HEK293 (cell line): ENCODE results near the gene UMAD1.
A peak's percentile ranks its signal among the peaks of the same experiment; 100 is the strongest.

Source experiments
- GLI4 ChIP-seq: fragments of 450-650 bp; formaldehyde crosslinking; IDR thresholded peaks from 2 replicates; pipeline ENCODE4 v1.5.1; 2016; ENCODE audit warnings: missing biosample characterization, missing genetic modification characterization
- GLIS1 ChIP-seq: fragments of 450-650 bp; formaldehyde crosslinking; IDR thresholded peaks from 2 replicates; pipeline ENCODE4 v1.5.1; 2016; ENCODE audit warnings: missing biosample characterization, missing genetic modification characterization
- IKZF3 ChIP-seq: fragments of 450-650 bp; IDR thresholded peaks from 2 replicates; pipeline ENCODE4 v1.5.0; 2018; ENCODE audit warnings: missing biosample characterization, mild to moderate bottlenecking, missing genetic modification characterization, moderate library complexity
- MYNN ChIP-seq: fragments of 450-650 bp; formaldehyde crosslinking; IDR thresholded peaks from 2 replicates; pipeline ENCODE4 v1.5.1; 2016; ENCODE audit warnings: missing biosample characterization, missing genetic modification characterization, borderline replicate concordance
- REPIN1 ChIP-seq: fragments of 450-650 bp; formaldehyde crosslinking; IDR thresholded peaks from 2 replicates; pipeline ENCODE4 v1.5.1; 2017; ENCODE audit warnings: missing biosample characterization, missing genetic modification characterization, low read depth
- YY2 ChIP-seq: fragments of 450-650 bp; formaldehyde crosslinking; IDR thresholded peaks from 2 replicates; pipeline ENCODE4 v1.5.1; 2016; ENCODE audit warnings: missing biosample characterization, missing genetic modification characterization
- ZBTB8A ChIP-seq: fragments of 450-650 bp; formaldehyde crosslinking; IDR thresholded peaks from 2 replicates; pipeline ENCODE4 v1.5.1; 2016; ENCODE audit warnings: missing biosample characterization, missing genetic modification characterization
- ZNF112 ChIP-seq: fragments of 450-650 bp; formaldehyde crosslinking; IDR thresholded peaks from 2 replicates; pipeline ENCODE4 v1.5.0; 2017; ENCODE audit warnings: missing biosample characterization, missing genetic modification characterization
- ZNF133 ChIP-seq: fragments of 450-650 bp; formaldehyde crosslinking; IDR thresholded peaks from 2 replicates; pipeline ENCODE4 v1.5.1; 2016; ENCODE audit warnings: missing biosample characterization, missing genetic modification characterization
- ZNF184 ChIP-seq: fragments of 450-650 bp; IDR thresholded peaks from 2 replicates; pipeline ENCODE4 v1.5.1; 2018; ENCODE audit warnings: missing biosample characterization, mild to moderate bottlenecking, missing genetic modification characterization
- ZNF202 ChIP-seq: fragments of 450-650 bp; formaldehyde crosslinking; IDR thresholded peaks from 2 replicates; pipeline ENCODE4 v1.5.1; 2016; ENCODE audit warnings: missing biosample characterization, missing genetic modification characterization, borderline replicate concordance
- ZNF223 ChIP-seq: fragments of 450-650 bp; formaldehyde crosslinking; IDR thresholded peaks from 2 replicates; pipeline ENCODE4 v1.5.1; 2016; ENCODE audit warnings: missing biosample characterization, missing genetic modification characterization
- ZNF274 ChIP-seq, 2 experiments: fragments of 200-500 bp in 1 of 2; fragments of 450-650 bp in 1 of 2; sonication (Bioruptor generic) in 1 of 2; formaldehyde crosslinking in 1 of 2; IDR thresholded peaks; 2 replicates each; pipeline versions ENCODE4 v1.5.1 to v1.6.1; 2014 to 2016; ENCODE audit warnings: borderline replicate concordance in 1 of 2, inconsistent platforms in 1 of 2, low read length in 1 of 2, missing biosample characterization in 1 of 2, missing genetic modification characterization in 1 of 2
- ZNF354C ChIP-seq: fragments of 450-650 bp; formaldehyde crosslinking; IDR thresholded peaks from 2 replicates; pipeline ENCODE4 v1.5.1; 2016; ENCODE audit warnings: missing biosample characterization, missing genetic modification characterization, low read depth, borderline replicate concordance
- ZNF362 ChIP-seq: fragments of 450-650 bp; formaldehyde crosslinking; IDR thresholded peaks from 2 replicates; pipeline ENCODE4 v1.5.1; 2016; ENCODE audit warnings: missing biosample characterization, missing genetic modification characterization
- ZNF366 ChIP-seq: fragments of 450-650 bp; formaldehyde crosslinking; conservative IDR thresholded peaks from 2 replicates; pipeline ENCODE4 v1.5.1; 2016; ENCODE audit warnings: missing biosample characterization, missing genetic modification characterization
- ZNF48 ChIP-seq: fragments of 450-650 bp; formaldehyde crosslinking; IDR thresholded peaks from 2 replicates; pipeline ENCODE4 v1.5.1; 2016; ENCODE audit warnings: missing biosample characterization, missing genetic modification characterization
- ZNF518A ChIP-seq: fragments of 450-650 bp; formaldehyde crosslinking; conservative IDR thresholded peaks from 2 replicates; pipeline ENCODE4 v1.5.1; 2016; ENCODE audit warnings: low read depth, missing biosample characterization, missing genetic modification characterization
- ZNF549 ChIP-seq: fragments of 450-650 bp; IDR thresholded peaks from 2 replicates; pipeline ENCODE4 v1.5.1; 2018; ENCODE audit warnings: missing biosample characterization, missing genetic modification characterization, mild to moderate bottlenecking, inconsistent platforms, moderate library complexity
- ZNF561 ChIP-seq: fragments of 450-650 bp; IDR thresholded peaks from 2 replicates; pipeline ENCODE4 v1.5.1; 2018; ENCODE audit warnings: missing biosample characterization, missing genetic modification characterization, borderline replicate concordance
- ZNF629 ChIP-seq: fragments of 450-650 bp; formaldehyde crosslinking; IDR thresholded peaks from 2 replicates; pipeline ENCODE4 v1.5.1; 2017; ENCODE audit warnings: missing biosample characterization, missing genetic modification characterization
- ZNF658 ChIP-seq: fragments of 450-650 bp; formaldehyde crosslinking; IDR thresholded peaks from 2 replicates; pipeline ENCODE4; 2016; ENCODE audit warnings: missing biosample characterization, missing genetic modification characterization
- ZNF677 ChIP-seq: fragments of 450-650 bp; IDR thresholded peaks from 2 replicates; pipeline ENCODE4 v1.5.0; 2018; ENCODE audit warnings: missing biosample characterization, mild to moderate bottlenecking, missing genetic modification characterization, moderate library complexity
- ZNF701 ChIP-seq: fragments of 450-650 bp; formaldehyde crosslinking; IDR thresholded peaks from 2 replicates; pipeline ENCODE4 v1.5.1; 2016; ENCODE audit warnings: missing biosample characterization, missing genetic modification characterization
- ZNF785 ChIP-seq: fragments of 450-650 bp; formaldehyde crosslinking; IDR thresholded peaks from 2 replicates; pipeline ENCODE4 v1.5.1; 2016; ENCODE audit warnings: missing biosample characterization, missing genetic modification characterization
- ZNF843 ChIP-seq: fragments of 450-650 bp; formaldehyde crosslinking; IDR thresholded peaks from 2 replicates; pipeline ENCODE4 v1.5.1; 2016; ENCODE audit warnings: missing biosample characterization, missing genetic modification characterization
- ZSCAN23 ChIP-seq: fragments of 450-650 bp; formaldehyde crosslinking; IDR thresholded peaks from 2 replicates; pipeline ENCODE4 v1.5.1; 2016; ENCODE audit warnings: missing biosample characterization, missing genetic modification characterization
- TF ChIP-seq, protein P1 (sequence below): fragments of 450-650 bp; formaldehyde crosslinking; IDR thresholded peaks from 2 replicates; pipeline ENCODE4 v1.5.1; 2016; ENCODE audit warnings: missing biosample characterization, missing genetic modification characterization
- TF ChIP-seq, protein P2 (sequence below): fragments of 450-650 bp; formaldehyde crosslinking; IDR thresholded peaks from 2 replicates; pipeline ENCODE4 v1.5.1; 2016; ENCODE audit warnings: missing biosample characterization, missing genetic modification characterization
- TF ChIP-seq, protein P3 (sequence below): sonication (generic); formaldehyde crosslinking; IDR thresholded peaks from 2 replicates; pipeline ENCODE4 v1.8.1; 2022; ENCODE audit warnings: mild to moderate bottlenecking, moderate library complexity, missing genetic modification reagents

UMAD1 gene

DNA sequence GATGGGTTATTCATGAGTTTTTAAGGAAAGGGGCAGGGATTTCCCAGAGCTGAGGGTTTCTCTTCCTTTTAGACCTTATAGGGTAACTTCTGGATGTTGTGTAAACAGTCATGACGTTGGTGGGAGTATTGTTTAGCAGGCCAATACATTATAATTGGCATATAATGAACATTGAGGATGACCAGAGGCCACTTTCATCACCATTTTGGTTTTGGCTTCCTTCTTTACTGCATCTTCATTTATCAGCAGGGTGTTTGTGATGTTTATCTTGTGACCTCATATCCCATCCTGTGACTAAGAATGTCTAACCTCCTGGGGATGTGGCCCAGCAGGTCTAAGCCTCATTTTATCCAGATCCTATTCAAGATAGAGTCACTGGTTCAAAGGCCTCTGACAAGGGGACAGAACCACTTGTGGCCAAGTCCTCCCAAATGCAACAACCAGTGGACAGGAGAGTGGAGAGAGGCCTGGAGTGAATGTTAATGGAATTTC is 155.1 kb downstream of the UMAD1 start (continued):
- TF ChIP-seq, protein P1, sequence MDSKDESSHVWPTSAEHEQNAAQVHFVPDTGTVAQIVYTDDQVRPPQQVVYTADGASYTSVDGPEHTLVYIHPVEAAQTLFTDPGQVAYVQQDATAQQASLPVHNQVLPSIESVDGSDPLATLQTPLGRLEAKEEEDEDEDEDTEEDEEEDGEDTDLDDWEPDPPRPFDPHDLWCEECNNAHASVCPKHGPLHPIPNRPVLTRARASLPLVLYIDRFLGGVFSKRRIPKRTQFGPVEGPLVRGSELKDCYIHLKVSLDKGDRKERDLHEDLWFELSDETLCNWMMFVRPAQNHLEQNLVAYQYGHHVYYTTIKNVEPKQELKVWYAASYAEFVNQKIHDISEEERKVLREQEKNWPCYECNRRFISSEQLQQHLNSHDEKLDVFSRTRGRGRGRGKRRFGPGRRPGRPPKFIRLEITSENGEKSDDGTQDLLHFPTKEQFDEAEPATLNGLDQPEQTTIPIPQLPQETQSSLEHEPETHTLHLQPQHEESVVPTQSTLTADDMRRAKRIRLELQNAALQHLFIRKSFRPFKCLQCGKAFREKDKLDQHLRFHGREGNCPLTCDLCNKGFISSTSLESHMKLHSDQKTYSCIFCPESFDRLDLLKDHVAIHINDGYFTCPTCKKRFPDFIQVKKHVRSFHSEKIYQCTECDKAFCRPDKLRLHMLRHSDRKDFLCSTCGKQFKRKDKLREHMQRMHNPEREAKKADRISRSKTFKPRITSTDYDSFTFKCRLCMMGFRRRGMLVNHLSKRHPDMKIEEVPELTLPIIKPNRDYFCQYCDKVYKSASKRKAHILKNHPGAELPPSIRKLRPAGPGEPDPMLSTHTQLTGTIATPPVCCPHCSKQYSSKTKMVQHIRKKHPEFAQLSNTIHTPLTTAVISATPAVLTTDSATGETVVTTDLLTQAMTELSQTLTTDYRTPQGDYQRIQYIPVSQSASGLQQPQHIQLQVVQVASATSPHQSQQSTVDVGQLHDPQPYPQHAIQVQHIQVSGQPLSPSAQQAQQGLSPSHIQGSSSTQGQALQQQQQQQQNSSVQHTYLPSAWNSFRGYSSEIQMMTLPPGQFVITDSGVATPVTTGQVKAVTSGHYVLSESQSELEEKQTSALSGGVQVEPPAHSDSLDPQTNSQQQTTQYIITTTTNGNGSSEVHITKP (tag by site-specific recombination): no peak
- TF ChIP-seq GLI4 (tag by site-specific recombination) (no peak), ZNF785 (tag by site-specific recombination) (no peak), ZNF274 (IDR thresholded peaks at IDR 0.05; ENCODE audit: low read length) (no peak), ZNF274 (tag by site-specific recombination; IDR thresholded peaks at IDR 0.05; ENCODE audit: borderline replicate concordance) (no peak), ZSCAN23 (tag by site-specific recombination) (no peak), GLIS1 (tag by site-specific recombination) (peak; percentile 10; the same call in 1 of the 2 replicates), MYNN (tag by site-specific recombination) (no peak), ZNF701 (tag by site-specific recombination) (no peak), YY2 (tag by site-specific recombination) (no peak), ZNF354C (tag by site-specific recombination) (no peak), ZNF843 (tag by site-specific recombination) (peak; percentile 50; the same call in 1 of the 2 replicates), ZNF223 (no peak), REPIN1 (no peak), ZNF366 (no peak), ZNF133 (tag by site-specific recombination) (no peak), ZNF112 (tag by site-specific recombination) (no peak), ZNF184 (tag by site-specific recombination) (no peak), ZNF561 (tag by site-specific recombination) (no peak), ZBTB8A (no peak), ZNF48 (tag by site-specific recombination) (no peak), ZNF629 (tag by site-specific recombination) (peak; percentile 94), IKZF3 (tag by site-specific recombination) (no peak), ZNF362 (tag by site-specific recombination) (no peak), ZNF518A (tag by site-specific recombination) (0 out of 2 replicates have a peak, but pooled peaks have one; percentile 25), ZNF202 (tag by site-specific recombination) (no peak), ZNF677 (tag by site-specific recombination) (no peak), ZNF549 (no peak), ZNF658 (no peak)
- TF ChIP-seq, protein P2, sequence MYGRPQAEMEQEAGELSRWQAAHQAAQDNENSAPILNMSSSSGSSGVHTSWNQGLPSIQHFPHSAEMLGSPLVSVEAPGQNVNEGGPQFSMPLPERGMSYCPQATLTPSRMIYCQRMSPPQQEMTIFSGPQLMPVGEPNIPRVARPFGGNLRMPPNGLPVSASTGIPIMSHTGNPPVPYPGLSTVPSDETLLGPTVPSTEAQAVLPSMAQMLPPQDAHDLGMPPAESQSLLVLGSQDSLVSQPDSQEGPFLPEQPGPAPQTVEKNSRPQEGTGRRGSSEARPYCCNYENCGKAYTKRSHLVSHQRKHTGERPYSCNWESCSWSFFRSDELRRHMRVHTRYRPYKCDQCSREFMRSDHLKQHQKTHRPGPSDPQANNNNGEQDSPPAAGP (tag by site-specific recombination): no peak
- TF ChIP-seq, protein P3, sequence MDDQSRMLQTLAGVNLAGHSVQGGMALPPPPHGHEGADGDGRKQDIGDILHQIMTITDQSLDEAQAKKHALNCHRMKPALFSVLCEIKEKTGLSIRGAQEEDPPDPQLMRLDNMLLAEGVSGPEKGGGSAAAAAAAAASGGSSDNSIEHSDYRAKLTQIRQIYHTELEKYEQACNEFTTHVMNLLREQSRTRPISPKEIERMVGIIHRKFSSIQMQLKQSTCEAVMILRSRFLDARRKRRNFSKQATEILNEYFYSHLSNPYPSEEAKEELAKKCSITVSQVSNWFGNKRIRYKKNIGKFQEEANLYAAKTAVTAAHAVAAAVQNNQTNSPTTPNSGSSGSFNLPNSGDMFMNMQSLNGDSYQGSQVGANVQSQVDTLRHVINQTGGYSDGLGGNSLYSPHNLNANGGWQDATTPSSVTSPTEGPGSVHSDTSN (CRISPR knock-in tag): no peak
